DND-41 (cell line): ENCODE measurements around the gene ATF4.

Experiments
- ATAC-seq: fragments of 200-7000 bp; cut with Tn5 transposase; 3 replicates; pipeline ENCODE4 v1.9.1; 2021; ENCODE audit warnings: low read depth; ENCODE audit not compliant: insufficient read depth
- DNase-seq: peaks from one replicate; pipeline ENCODE4 v3.0.0-alpha.2; 2020
- H2AFZ ChIP-seq: 2 replicates; pipeline ENCODE4 v1.6.0; 2012; ENCODE audit warnings: low read depth, low read length
- H3K27ac ChIP-seq: 2 replicates; pipeline ENCODE4 v1.5.1; 2012; ENCODE audit warnings: low read length, inconsistent platforms
- H3K27me3 ChIP-seq: fragments of 200-600 bp; sonication (generic); 2 replicates; pipeline ENCODE4 v1.6.0; 2012; ENCODE audit warnings: low read length, mild to moderate bottlenecking, inconsistent platforms; ENCODE audit not compliant: insufficient read depth, poor library complexity
- H3K36me3 ChIP-seq: 2 replicates; pipeline ENCODE4 v1.5.1; 2012; ENCODE audit warnings: low read length, inconsistent platforms; ENCODE audit not compliant: insufficient read depth
- H3K4me1 ChIP-seq: 2 replicates; pipeline ENCODE4 v1.5.1; 2012; ENCODE audit warnings: mild to moderate bottlenecking, low read length; ENCODE audit not compliant: insufficient read depth
- H3K4me2 ChIP-seq: 2 replicates; pipeline ENCODE4 v1.6.0; 2012; ENCODE audit warnings: mild to moderate bottlenecking, moderate library complexity, low read length, inconsistent platforms; ENCODE audit not compliant: insufficient read depth
- H3K4me3 ChIP-seq, 2 experiments: fragments of 200-600 bp in 1 of 2; shearing (Covaris generic) in 1 of 2; 2 replicates each; pipeline ENCODE4 v1.5.1; 2012 to 2016; ENCODE audit warnings: inconsistent platforms in 2 of 2, low read length in 2 of 2, mild to moderate bottlenecking in 2 of 2, low read depth in 1 of 2, moderate library complexity in 1 of 2
- H3K79me2 ChIP-seq: 2 replicates; pipeline ENCODE4 v1.6.0; 2012; ENCODE audit warnings: low read length, inconsistent platforms; ENCODE audit not compliant: insufficient read depth
- H3K9ac ChIP-seq: 2 replicates; pipeline ENCODE4 v1.6.0; 2012; ENCODE audit warnings: low read depth, mild to moderate bottlenecking, inconsistent platforms, low read length, moderate library complexity
- H3K9me3 ChIP-seq: 2 replicates; pipeline ENCODE4 v1.5.1; 2012; ENCODE audit warnings: low read length, moderate library complexity, mild to moderate bottlenecking, inconsistent platforms; ENCODE audit not compliant: insufficient read depth, severe bottlenecking
- H4K20me1 ChIP-seq: 2 replicates; pipeline ENCODE4 v1.6.0; 2012; ENCODE audit warnings: low read length; ENCODE audit not compliant: insufficient read depth
- EZH2 ChIP-seq: IDR thresholded peaks from 3 replicates; pipeline ENCODE4 v1.6.1; 2012; ENCODE audit warnings: borderline replicate concordance, low read depth, mild to moderate bottlenecking, moderate library complexity, low read length, inconsistent platforms; ENCODE audit not compliant: severe bottlenecking
- TF ChIP-seq, protein P1 (sequence below): IDR thresholded peaks from 2 replicates; pipeline ENCODE4 v1.5.1; 2012; ENCODE audit warnings: borderline replicate concordance, low read length, moderate library complexity, mild to moderate bottlenecking; ENCODE audit not compliant: poor library complexity, severe bottlenecking; ENCODE audit errors: extremely low read depth

Gene ATF4

DNA sequence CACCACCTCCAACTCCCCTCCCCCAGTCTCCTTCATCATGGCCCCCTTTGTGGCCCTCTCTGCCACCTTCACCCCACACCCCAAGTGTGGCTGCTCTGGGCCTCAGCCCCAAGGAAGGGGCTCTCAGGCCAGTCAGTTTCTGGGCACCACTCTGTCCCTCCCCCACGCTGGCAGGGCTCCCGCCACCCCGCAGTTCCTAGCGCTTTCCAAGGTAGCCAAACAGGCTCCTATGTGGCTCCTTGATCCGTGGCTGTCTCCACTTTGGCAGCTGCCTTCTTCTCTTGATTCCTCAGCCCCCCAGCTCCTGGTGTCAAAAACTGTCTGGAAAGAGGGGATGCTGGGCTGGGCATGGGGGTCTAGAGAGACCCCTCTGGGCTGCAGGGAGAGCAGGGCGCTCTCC, 39.8 kb downstream of the ATF4 start:
- no peaks in the 10 kb centered on the region for H3K9me3 ChIP-seq
- H4K20me1 ChIP-seq = no peaks in the 10 kb centered on the region
- no peaks in the 10 kb centered on the region for H3K36me3 ChIP-seq
- DNase-seq = no peak
- no peaks in the 10 kb centered on the region for H3K4me1 ChIP-seq
- ATAC-seq = no peak
- no peak overlapping the region for H3K4me2 ChIP-seq
- TF ChIP-seq, protein P1, sequence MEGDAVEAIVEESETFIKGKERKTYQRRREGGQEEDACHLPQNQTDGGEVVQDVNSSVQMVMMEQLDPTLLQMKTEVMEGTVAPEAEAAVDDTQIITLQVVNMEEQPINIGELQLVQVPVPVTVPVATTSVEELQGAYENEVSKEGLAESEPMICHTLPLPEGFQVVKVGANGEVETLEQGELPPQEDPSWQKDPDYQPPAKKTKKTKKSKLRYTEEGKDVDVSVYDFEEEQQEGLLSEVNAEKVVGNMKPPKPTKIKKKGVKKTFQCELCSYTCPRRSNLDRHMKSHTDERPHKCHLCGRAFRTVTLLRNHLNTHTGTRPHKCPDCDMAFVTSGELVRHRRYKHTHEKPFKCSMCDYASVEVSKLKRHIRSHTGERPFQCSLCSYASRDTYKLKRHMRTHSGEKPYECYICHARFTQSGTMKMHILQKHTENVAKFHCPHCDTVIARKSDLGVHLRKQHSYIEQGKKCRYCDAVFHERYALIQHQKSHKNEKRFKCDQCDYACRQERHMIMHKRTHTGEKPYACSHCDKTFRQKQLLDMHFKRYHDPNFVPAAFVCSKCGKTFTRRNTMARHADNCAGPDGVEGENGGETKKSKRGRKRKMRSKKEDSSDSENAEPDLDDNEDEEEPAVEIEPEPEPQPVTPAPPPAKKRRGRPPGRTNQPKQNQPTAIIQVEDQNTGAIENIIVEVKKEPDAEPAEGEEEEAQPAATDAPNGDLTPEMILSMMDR = no peak
- TF ChIP-seq EZH2 = no peak
- no peak overlapping the region for H3K27ac ChIP-seq
- no peaks in the 10 kb centered on the region for H3K79me2 ChIP-seq
- no peak overlapping the region for H3K4me3 ChIP-seq
- no peak overlapping the region for H3K9ac ChIP-seq
- H2AFZ ChIP-seq = no peak overlapping the region
- peaks cover 7% of the 10 kb centered on the region for H3K27me3 ChIP-seq

DNA sequence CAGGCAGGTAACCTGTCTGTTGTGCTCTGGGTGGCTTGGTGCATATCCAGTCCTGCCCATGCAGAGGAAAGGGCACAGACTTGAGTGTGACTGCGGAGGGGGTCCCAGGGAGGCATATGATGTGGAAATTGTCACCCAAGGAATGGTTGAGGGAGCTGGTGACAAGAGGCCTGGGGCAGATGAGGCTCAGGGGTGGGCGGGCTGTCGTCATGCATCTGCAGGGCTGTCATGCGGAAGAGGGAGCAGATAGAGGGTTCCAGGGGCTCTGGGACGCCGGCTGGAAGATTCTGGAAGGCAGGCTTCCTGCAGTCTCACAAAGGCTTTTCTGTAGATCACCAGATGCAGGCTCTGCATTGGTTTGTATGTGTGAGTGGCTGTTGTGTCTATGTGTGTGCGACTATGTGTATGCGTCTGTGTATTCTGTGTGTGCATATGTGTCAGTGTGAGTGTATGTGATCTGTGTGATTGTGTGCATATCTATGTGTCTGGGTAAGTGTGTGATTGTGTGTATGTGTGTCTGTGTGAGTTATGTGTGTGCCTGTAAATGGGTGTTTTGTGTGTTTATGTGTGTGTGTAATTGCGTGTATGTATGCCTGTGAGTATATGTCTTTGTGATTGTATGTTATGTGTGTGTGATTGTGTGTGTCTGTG, 42.6 kb downstream of the ATF4 start:
- Histone ChIP-seq H3K27me3 (no peaks in the 10 kb centered on the region), H3K27ac (no peak overlapping the region), H3K79me2 (no peaks in the 10 kb centered on the region), H3K36me3 (no peaks in the 10 kb centered on the region), H3K4me1 (peaks cover 15% of the 10 kb centered on the region), H3K4me3 (no peak overlapping the region), H3K9ac (no peak overlapping the region), H4K20me1 (no peaks in the 10 kb centered on the region), H3K4me2 (no peak overlapping the region), H2AFZ (no peak overlapping the region), H3K9me3 (no peaks in the 10 kb centered on the region)
- ATAC-seq = no peak
- no peak for TF ChIP-seq EZH2
- TF ChIP-seq, protein P1 = no peak
- no peak for DNase-seq

DNA sequence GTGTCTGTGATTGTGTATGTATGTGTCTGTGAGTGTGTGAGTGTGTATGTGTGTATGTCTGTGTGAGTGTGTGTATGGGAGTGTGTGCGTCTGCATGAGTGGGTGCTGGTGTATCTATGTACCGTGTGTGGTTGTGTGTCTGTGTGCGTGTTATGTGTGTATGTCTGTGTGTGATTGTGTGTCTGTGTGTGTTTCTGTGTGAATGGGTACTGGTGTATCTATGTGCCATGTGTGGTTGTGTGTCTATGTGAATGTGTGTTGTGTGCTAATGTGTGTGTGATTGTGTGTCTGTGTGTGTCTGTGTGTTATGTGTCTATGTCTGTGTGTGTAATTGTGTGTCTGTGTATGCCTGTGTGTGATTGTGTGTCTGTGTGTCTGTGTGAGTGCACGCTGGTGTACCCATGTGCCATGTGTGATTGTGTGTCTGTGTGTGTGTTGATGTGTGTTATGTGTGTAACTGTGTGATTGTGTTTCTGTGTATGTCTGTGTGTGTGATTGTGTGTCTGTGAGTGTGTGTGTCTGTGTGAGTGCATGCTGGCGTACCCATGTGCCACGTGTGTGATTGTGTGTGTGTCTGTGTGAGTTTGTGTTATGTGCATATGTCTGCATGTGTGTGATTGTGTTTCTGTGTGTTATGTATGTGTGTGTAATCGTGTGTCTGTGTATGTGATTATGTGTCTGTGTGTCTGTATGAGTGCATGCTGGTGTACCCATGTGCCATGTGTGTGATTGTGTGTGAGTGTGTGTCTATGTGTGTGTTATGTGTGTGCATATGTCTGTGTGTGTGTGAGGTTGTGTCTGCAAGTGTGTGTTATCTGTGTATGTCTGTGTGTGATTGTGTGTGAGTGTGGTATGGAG, 43.4 kb downstream of the ATF4 start:
- DNase-seq (no peak), ATAC-seq (no peak)
- Histone ChIP-seq H4K20me1 (no peaks in the 10 kb centered on the region), H3K36me3 (no peaks in the 10 kb centered on the region), H2AFZ (no peak overlapping the region), H3K4me1 (peaks cover 22% of the 10 kb centered on the region), H3K9ac (no peak overlapping the region), H3K27ac (no peak overlapping the region), H3K27me3 (no peaks in the 10 kb centered on the region), H3K9me3 (no peaks in the 10 kb centered on the region), H3K4me2 (no peak overlapping the region), H3K79me2 (no peaks in the 10 kb centered on the region), H3K4me3 (no peak overlapping the region)
- TF ChIP-seq EZH2 = no peak
- TF ChIP-seq, protein P1 = no peak
